DOHH2 (cell line): ENCODE results near the gene PRKAR1B.

ENCODE experiments used
- EZH2phosphoT487 ChIP-seq: fragments of 200-600 bp; sonication (generic); IDR thresholded peaks from 2 replicates; pipeline ENCODE4 v1.6.1; 2017; ENCODE audit warnings: borderline replicate concordance, mild to moderate bottlenecking, antibody characterized with exemption, low read length, moderate library complexity, mixed read lengths
- TF ChIP-seq, protein P1 (sequence below): fragments of 200-600 bp; sonication (generic); IDR thresholded peaks from one replicate; pipeline ENCODE4 v1.5.1; 2014; ENCODE audit warnings: antibody characterized with exemption, mild to moderate bottlenecking, low read depth, low read length; ENCODE audit not compliant: poor library complexity, severe bottlenecking

DNA sequence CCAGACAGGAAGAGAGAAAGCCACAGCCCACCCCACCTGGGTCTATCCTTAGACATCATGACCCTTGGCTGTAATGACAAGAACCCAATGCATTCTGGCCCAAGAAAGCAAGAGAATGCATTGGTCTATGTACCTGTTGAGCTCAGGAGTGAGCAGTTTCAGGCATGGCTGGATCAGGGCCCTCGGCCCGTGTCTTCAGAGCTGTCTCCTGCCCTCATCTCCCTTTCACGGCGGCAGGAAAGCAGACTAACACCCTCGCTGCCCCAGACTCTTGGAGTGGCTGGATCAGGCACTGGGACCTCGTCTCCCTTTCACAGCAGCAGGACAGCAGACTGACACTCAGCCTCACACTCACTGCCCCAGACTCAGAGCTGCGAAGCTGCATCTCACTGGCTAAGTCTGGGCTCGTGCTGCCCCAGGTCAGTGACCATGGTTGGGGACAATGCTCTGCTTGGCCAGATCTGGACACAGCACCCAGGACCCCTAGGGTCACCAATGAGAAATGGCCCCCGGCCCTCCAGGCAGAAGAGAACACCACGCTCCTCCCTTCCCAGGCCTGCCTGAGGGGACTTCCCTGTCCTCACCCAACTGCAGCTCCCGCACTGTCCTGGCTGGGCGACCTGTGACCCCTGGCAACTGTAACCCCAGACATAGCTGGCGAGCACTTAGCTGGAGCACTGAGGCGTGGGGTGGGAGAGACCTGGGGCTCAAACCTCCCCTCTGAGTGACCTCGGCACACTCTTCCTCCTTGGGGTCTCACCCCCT lies 194.5 kb downstream of the PRKAR1B start:
- TF ChIP-seq, protein P1, sequence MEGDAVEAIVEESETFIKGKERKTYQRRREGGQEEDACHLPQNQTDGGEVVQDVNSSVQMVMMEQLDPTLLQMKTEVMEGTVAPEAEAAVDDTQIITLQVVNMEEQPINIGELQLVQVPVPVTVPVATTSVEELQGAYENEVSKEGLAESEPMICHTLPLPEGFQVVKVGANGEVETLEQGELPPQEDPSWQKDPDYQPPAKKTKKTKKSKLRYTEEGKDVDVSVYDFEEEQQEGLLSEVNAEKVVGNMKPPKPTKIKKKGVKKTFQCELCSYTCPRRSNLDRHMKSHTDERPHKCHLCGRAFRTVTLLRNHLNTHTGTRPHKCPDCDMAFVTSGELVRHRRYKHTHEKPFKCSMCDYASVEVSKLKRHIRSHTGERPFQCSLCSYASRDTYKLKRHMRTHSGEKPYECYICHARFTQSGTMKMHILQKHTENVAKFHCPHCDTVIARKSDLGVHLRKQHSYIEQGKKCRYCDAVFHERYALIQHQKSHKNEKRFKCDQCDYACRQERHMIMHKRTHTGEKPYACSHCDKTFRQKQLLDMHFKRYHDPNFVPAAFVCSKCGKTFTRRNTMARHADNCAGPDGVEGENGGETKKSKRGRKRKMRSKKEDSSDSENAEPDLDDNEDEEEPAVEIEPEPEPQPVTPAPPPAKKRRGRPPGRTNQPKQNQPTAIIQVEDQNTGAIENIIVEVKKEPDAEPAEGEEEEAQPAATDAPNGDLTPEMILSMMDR, result no peak
- TF ChIP-seq EZH2phosphoT487, result no peak
